OCI-LY7 (cell line): ENCODE data around the gene CELF1.

Experiments
- EZH2phosphoT487 ChIP-seq: fragments of 200-600 bp; sonication (generic); IDR thresholded peaks from 2 replicates; pipeline ENCODE4 v1.6.1; 2018; ENCODE audit warnings: low read depth, borderline replicate concordance, mild to moderate bottlenecking, mixed run types, antibody characterized with exemption, low read length, moderate library complexity, mixed read lengths
- TF ChIP-seq, protein P1 (sequence below): fragments of 200-600 bp; sonication (generic); conservative IDR thresholded peaks from 2 replicates; pipeline ENCODE4 v1.5.1; 2014; ENCODE audit warnings: mild to moderate bottlenecking, antibody characterized with exemption, low read length, moderate library complexity, mixed read lengths

DNA sequence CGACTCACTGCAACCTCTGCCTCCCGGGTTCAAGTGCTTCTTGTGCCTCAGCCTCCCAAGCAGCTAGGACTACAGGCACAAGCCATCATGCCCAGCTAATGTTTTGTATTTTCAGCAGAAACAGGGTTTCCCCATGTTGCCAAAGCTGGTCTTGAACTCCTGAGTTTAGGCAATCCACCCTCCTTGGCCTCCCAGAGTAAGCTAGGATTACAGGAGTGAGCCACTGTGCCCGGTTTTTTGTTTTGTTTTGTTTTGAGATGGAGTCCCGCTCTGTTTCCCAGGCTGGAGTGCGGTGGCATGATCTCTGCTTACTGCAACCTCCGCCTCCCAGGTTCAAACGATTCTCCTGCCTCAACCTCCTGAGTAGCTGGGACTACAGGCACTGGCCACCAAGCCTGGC is 41.0 kb downstream of the CELF1 start:
- TF ChIP-seq, protein P1, sequence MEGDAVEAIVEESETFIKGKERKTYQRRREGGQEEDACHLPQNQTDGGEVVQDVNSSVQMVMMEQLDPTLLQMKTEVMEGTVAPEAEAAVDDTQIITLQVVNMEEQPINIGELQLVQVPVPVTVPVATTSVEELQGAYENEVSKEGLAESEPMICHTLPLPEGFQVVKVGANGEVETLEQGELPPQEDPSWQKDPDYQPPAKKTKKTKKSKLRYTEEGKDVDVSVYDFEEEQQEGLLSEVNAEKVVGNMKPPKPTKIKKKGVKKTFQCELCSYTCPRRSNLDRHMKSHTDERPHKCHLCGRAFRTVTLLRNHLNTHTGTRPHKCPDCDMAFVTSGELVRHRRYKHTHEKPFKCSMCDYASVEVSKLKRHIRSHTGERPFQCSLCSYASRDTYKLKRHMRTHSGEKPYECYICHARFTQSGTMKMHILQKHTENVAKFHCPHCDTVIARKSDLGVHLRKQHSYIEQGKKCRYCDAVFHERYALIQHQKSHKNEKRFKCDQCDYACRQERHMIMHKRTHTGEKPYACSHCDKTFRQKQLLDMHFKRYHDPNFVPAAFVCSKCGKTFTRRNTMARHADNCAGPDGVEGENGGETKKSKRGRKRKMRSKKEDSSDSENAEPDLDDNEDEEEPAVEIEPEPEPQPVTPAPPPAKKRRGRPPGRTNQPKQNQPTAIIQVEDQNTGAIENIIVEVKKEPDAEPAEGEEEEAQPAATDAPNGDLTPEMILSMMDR: no peak
- TF ChIP-seq EZH2phosphoT487: no peak
